Dedifferentiated amniotic fluid mesenchymal stem cell (primary cell): ENCODE measurements around the gene EZR.
"Not testable (repeated sequence)": the region's sequence is repeated elsewhere in the genome, so short reads cannot be mapped to it uniquely, and the experiment has no call there.

Source experiments
- DNase-seq: peaks from one replicate; pipeline ENCODE4 v3.0.0-alpha.2; 2016; ENCODE audit errors: extremely low spot score

The EZR gene

GRCh38 chr6:158797331-158798310, 21.5 kb downstream of the EZR start:
- DNase-seq: peak; percentile 83

GRCh38 chr6:158796353-158796752, 22.8 kb downstream of the EZR start:
- DNase-seq: no peak

- DNase-seq: no peak
Measured at GRCh38 chr6:158795516-158795915, 23.7 kb downstream of the EZR start.

GRCh38 chr6:158793432-158793831, 25.7 kb downstream of the EZR start:
- DNase-seq: peak; percentile 38

GRCh38 chr6:158792505-158792904, 26.7 kb downstream of the EZR start:
- not testable (repeated sequence) for DNase-seq

GRCh38 chr6:158791274-158791855, 27.8 kb downstream of the EZR start:
- DNase-seq: no peak

- DNase-seq: no peak
Measured at GRCh38 chr6:158789115-158789917, 29.9 kb downstream of the EZR start.

GRCh38 chr6:158787395-158787794, 31.8 kb downstream of the EZR start:
- no peak for DNase-seq

- DNase-seq: no peak
Measured at GRCh38 chr6:158786645-158787304, 32.4 kb downstream of the EZR start.

GRCh38 chr6:158785036-158785435, 34.1 kb downstream of the EZR start:
- no peak for DNase-seq

GRCh38 chr6:158784505-158784904, 34.7 kb downstream of the EZR start:
- DNase-seq: no peak

- DNase-seq: no peak
Measured at GRCh38 chr6:158783851-158784250, 35.3 kb downstream of the EZR start.

GRCh38 chr6:158783167-158783450, 36.1 kb downstream of the EZR start:
- no peak for DNase-seq

GRCh38 chr6:158782432-158783166, 36.6 kb downstream of the EZR start:
- DNase-seq: no peak

- DNase-seq: no peak
Measured at GRCh38 chr6:158781692-158782373, 37.3 kb downstream of the EZR start.

- DNase-seq: no peak
Measured at GRCh38 chr6:158780988-158781691, 38.0 kb downstream of the EZR start.

GRCh38 chr6:158780246-158780884, 38.8 kb downstream of the EZR start:
- DNase-seq: no peak

GRCh38 chr6:158778005-158778527, 41.1 kb downstream of the EZR start:
- no peak for DNase-seq

GRCh38 chr6:158777510-158777909, 41.7 kb downstream of the EZR start:
- no peak for DNase-seq
